Measurements from ENCODE around the gene GRIA1.

GRIA1 gene

GRCh38 chr5:153490118-153491037, at the start of gene GRIA1:
TSS of gene GRIA1 (plus strand) at chr5:153490670.
- no peak for DNase-seq (ENCODE audit: low spot score)

GRCh38 chr5:153445875-153446579, 44.4 kb upstream of the GRIA1 start:
- no peak for DNase-seq (ENCODE audit: low spot score)

GRCh38 chr5:153447534-153447933, 42.9 kb upstream of the GRIA1 start:
- DNase-seq (ENCODE audit: low spot score): no peak

GRCh38 chr5:153456354-153456753, 34.1 kb upstream of the GRIA1 start:
- DNase-seq (ENCODE audit: low spot score): no peak

- DNase-seq (ENCODE audit: low spot score): no peak
Observed at GRCh38 chr5:153456993-153457392, 33.5 kb upstream of the GRIA1 start.

GRCh38 chr5:153458268-153458667, 32.2 kb upstream of the GRIA1 start:
- no peak for DNase-seq (ENCODE audit: low spot score)

DNA sequence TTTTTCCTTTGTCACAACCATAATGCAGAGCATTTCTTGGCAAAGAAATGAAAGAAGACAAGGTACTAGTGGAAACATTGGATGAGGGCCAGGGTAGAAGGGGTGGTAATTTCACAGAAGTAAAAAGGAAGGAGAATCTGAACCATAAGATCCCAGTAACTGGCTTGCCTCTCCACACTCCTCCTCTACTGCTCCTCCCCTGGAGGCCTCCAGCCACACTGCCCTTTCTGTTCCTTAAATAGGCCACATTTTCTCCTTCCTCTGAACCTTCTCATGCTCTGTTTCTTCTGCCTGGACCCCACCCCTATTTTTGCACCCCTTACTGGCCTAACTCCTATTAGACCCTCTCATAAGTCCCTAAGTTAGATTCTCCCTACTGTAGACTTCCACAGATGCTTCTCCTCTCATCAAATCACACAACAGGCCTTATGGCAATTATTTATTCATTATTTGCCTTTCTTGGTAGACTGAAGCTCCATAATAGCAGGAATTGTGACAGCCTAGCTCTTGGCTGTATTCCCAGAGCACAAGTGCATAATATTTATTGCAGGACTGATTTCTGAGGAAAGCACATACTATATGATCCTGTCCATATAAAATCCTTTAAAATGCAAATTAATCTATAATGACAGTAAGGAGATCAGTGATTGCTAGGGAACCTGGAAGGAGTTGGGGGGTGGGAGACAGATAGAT, 31.3 kb upstream of the GRIA1 start:
- no peak for DNase-seq (ENCODE audit: low spot score)

DNA sequence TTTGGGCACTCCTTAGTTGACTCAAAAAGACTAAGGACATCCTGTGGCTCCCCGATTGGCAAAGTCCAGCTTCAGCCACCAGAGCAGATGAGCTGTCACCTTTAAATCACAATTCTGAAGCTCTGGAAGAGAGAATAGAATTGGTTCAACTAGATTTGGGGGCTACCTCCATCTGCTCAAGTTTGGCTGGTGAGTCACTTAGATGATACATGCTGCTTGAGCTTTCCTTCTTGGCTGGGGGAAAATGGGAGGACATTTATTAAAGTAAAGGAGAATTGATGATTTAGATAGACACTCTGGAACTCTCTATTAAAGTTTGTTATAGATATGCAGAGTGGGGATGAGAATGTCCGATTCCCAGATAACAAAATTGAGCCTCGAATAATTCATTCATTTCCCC, 30.0 kb upstream of the GRIA1 start:
- DNase-seq (ENCODE audit: low spot score): no peak

DNA sequence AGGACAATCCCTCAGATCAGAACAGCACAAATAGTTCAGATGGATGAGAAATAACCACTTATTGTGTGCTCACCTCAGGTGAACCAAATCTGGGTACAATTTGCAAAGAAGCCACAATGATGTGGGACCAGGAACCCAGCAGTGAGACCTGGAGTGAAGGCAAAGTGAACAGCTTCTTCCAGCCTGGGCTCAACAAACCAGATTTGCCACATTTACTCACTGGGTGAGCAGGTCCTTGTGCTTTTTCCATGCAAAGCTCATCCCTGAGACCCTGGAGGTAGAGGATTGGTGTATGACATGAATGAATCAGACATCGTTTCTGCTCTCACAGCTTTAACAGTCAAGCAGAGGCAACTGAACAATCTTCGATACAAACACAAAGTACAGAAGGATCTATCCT, 29.1 kb upstream of the GRIA1 start:
- no peak for DNase-seq (ENCODE audit: low spot score)

DNA sequence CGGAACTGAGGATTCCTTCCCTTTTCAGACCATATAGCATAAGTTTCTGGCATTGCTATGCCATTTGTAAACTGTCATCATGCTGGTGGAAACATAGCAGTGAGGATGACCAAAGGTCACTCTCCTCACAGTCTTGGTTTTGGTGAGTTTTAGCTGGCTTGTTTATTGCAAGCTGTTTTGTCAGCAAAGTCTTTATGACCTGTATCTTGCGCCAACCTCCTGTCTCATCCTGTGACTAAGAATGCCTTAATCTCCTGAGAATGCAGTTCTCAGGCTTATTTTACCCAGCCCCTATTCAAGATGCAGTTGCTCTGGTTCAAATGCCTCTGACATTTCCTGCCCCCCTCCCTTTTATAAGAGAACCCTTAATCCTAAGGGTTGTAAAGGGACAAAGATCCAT, 26.7 kb upstream of the GRIA1 start:
- DNase-seq (ENCODE audit: low spot score): no peak

- DNase-seq (ENCODE audit: low spot score): no peak
Observed at GRCh38 chr5:153467546-153467945, 22.9 kb upstream of the GRIA1 start.

DNA sequence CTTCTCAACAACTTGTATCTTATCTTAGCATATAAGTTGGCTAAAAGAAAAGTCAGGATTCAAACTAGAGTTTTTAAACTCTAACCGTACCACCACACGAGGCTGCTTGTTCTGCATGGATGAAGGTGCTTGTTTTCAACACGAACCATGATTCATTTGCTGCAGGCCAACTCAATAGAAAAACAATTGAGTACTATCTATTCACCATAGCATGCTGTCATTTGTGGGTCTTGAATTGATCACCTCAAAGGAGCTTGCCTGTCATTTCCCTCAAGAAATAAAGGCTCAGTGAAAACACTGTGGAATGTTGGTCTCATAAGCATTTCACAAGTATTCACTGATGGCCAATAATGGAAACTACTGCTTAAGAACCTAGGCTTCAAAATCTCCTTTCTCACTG, 21.0 kb upstream of the GRIA1 start:
- no peak for DNase-seq (ENCODE audit: low spot score)

- DNase-seq (ENCODE audit: low spot score): no peak
Observed at GRCh38 chr5:153470736-153471135, 19.7 kb upstream of the GRIA1 start.

DNA sequence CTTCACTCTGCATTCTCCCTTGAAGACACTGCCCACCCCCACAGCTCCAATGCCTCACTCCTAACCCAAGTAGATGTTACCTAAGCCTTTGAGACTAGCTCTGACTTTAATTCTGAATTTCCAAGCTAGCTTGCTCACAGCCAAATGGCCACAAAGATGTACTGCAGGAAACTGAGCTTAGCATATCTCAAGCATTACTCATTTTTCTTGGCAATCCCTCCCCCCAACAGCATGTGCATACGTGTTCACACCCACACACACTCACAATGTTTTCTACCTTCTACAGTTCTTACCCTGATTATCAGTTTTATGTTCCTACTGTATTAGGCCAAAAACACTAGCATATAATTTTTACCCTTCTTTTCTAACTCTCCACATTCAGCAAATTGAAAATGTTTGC, 13.7 kb upstream of the GRIA1 start:
- no peak for DNase-seq (ENCODE audit: low spot score)

GRCh38 chr5:153480401-153480800, 10.1 kb upstream of the GRIA1 start:
- no peak for DNase-seq (ENCODE audit: low spot score)

- DNase-seq (ENCODE audit: low spot score): no peak
Observed at GRCh38 chr5:153483482-153483881, 7.0 kb upstream of the GRIA1 start.

- no peak for DNase-seq (ENCODE audit: low spot score)
Observed at GRCh38 chr5:153485641-153486040, 4.8 kb upstream of the GRIA1 start.

DNA sequence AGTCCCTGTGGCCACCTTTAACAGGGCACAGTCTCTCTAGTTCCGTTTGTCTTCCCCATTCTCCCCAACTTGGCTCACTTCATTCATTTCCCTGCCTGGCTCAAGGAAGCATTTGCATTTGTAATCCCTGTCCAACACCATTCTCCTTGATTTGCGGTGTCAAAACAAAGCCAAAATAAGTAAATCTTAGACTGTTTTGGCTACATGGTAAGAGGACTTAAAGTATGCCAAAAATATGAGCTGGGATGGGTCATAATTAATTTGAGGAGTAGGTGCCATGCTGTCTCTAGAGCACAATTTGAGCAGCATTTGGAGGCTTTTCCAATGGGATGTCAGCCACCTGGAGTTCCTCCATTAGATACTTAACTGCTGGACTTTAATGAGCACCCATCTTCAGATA, 3.7 kb upstream of the GRIA1 start:
- no peak for DNase-seq (ENCODE audit: low spot score)

DNA sequence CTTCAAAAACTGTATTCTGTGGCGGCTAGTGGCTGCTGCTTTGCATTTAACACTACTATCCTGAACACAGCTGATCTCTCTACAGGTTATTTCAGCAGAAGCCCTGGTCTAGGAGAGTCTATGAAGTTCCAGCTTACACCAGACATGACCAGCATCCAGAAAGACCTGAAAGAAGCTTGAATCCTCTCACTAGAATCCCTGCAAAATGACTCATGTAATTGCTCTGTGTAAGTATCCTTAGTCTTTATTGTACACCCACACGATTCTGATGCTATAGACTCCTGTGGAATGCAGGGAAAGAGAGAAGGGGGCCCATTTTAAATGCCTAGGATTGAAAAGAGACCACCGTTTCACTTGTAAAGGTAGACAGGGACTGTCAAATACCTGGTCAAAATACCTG, 859 bp upstream of the GRIA1 start:
- DNase-seq (ENCODE audit: low spot score): no peak

DNA sequence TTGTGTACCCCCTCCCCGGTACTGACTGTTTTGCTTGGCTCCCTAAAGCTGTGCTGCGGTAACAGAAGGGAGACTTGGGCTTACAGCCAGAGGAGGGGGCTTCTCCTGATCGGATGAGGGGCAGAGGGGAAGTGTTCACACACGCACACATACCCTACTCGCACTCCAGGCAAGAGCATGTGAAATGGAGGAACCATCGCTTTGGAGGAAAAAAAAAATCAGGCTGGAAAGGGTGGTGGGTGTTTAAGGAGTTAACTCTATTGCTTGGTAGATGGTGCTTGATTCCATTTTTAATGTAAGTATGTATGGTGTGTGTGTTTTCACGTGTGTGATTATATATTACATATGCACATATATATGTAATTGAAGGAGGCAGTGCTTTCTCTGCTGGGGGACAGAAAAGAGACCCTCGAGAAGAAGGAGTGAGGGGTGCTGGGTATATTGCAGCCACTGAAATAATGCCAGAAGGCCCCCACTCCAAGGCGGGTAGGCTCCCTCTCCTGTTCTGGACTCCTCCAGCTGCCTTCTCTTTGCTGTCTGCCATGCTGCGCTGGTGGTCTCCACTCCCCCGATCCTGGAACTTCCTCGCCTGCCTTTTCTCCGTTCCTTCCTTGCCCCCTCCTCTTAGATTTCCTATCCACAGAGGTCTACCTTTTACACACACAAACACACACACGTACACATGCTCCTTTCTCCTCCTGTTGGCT, 721 bp downstream of the GRIA1 start:
- DNase-seq (ENCODE audit: low spot score): no peak

DNA sequence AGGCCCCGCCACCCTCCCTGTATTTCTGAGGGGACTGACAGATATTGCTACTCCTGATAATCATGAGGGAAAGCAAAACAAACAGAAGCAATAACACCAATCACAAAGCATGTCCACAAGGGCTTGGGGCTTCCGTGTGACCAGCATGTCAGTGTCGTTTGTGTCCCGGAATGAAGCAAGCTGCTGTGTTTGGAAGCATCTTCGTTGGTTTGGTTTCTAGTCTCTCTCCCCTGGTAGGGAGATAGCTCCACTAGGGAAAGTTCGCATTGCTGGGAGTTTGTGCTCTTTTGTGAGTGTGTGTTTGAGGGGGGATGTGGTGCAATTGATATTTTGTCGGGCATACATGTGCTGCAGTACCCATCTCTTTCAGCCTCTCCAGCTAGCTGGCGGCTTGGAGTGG, 1.4 kb downstream of the GRIA1 start:
- no peak for DNase-seq (ENCODE audit: low spot score)

GRCh38 chr5:153496835-153497234, 6.4 kb downstream of the GRIA1 start:
- DNase-seq (ENCODE audit: low spot score): no peak

All from CD4-positive, alpha-beta T cell treated with Interleukin-15 for 4 hours (primary cell).